Neural cell (in vitro differentiated cells): Measurements from ENCODE around the gene THUMPD3.

Experiments used
- CTCF ChIP-seq: fragments of 450-650 bp; IDR thresholded peaks from 2 replicates; pipeline ENCODE4 v1.5.1; 2014; ENCODE audit warnings: antibody characterized with exemption, mild to moderate bottlenecking, moderate library complexity; ENCODE audit not compliant: poor library complexity, severe bottlenecking
- MXI1 ChIP-seq: fragments of 450-650 bp; conservative IDR thresholded peaks from 2 replicates; pipeline ENCODE4 v1.6.1; 2014; ENCODE audit warnings: antibody characterized with exemption, mild to moderate bottlenecking; ENCODE audit not compliant: poor library complexity, severe bottlenecking

GRCh38 chr3:9346141-9346540 is 16.7 kb upstream of the THUMPD3 start:
- no peak for TF ChIP-seq CTCF
- TF ChIP-seq MXI1: no peak
